Measurements from ENCODE around the gene CDH5.

DNA sequence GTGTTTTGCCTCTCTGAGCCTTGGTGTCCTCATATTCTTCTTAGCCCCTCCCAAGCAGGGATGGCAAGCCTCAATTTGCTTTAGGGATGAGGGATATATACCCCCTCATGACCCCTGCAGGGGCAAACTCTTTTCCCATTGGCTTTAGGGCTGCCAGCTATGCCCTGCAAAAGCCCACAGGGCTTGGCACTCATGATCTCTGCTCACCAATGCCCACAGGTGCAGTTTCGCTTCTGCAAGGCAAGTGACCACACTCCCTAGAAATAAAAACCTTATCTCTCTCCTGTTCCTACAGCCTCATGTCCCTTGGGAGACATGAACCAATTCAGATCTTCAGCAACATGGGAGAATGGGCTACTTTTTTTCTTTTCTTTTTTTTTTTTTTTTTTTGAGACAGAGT, 69.4 kb downstream of the CDH5 start:
- TF ChIP-seq EZH2phosphoT487 (IDR thresholded peaks at IDR 0.05; ENCODE audit: insufficient read depth, low read depth) (no peak), EZH2 (IDR thresholded peaks at IDR 0.05; ENCODE audit: insufficient read depth, poor library complexity, severe bottlenecking) (no peak)
